Endothelial cell (in vitro differentiated cells): ENCODE results near the gene TM4SF5. TPM values are rescaled to one million over a fixed set of nuclear protein-coding genes. Genes with fewer than 3 reads are reported as not detected.

Experiments used
- DNase-seq: peaks from one replicate; pipeline ENCODE4 v3.0.0; 2021; ENCODE audit warnings: low spot score
- H3K27ac Mint-ChIP-seq: one replicate; pipeline ENCODE4 v1.8.0; 2021; ENCODE audit warnings: mixed read lengths, inconsistent platforms; ENCODE audit not compliant: unreplicated experiment
- H3K27me3 Mint-ChIP-seq: one replicate; pipeline ENCODE4 v1.8.0; 2021; ENCODE audit warnings: mild to moderate bottlenecking, moderate library complexity, mixed read lengths, inconsistent platforms; ENCODE audit not compliant: unreplicated experiment
- H3K36me3 Mint-ChIP-seq: one replicate; pipeline ENCODE4 v1.8.0; 2021; ENCODE audit warnings: mild to moderate bottlenecking, low read depth, mixed read lengths, inconsistent platforms; ENCODE audit not compliant: unreplicated experiment
- H3K4me1 Mint-ChIP-seq: one replicate; pipeline ENCODE4 v1.8.0; 2021; ENCODE audit warnings: mild to moderate bottlenecking, mixed read lengths, inconsistent platforms; ENCODE audit not compliant: unreplicated experiment
- H3K4me3 Mint-ChIP-seq: one replicate; pipeline ENCODE4 v1.8.0; 2021; ENCODE audit warnings: mild to moderate bottlenecking, mixed read lengths, inconsistent platforms; ENCODE audit not compliant: unreplicated experiment
- H3K9me3 Mint-ChIP-seq: one replicate; pipeline ENCODE4 v1.8.0; 2021; ENCODE audit warnings: mixed read lengths, inconsistent platforms; ENCODE audit not compliant: unreplicated experiment
- total RNA-seq: library from RNA; stranded (reverse); fragmentation: NEBNext Ultra II Directional; extraction: Animal tissue kit (Norgen Biotek cat#: 25700); gene quantifications from one replicate; pipeline ENCODE4 v1.2.1, GENCODE V29; 2021; ENCODE audit not compliant: unreplicated experiment
- TF ChIP-seq, protein P1 (sequence below): fragments of 200-600 bp; sonication (generic); IDR thresholded peaks from one replicate; pipeline ENCODE4 v1.5.0; 2021; ENCODE audit warnings: antibody characterized with exemption; ENCODE audit not compliant: unreplicated experiment

The TM4SF5 gene
- total RNA-seq, 1 donor from 2014 or later, result not detected

DNA sequence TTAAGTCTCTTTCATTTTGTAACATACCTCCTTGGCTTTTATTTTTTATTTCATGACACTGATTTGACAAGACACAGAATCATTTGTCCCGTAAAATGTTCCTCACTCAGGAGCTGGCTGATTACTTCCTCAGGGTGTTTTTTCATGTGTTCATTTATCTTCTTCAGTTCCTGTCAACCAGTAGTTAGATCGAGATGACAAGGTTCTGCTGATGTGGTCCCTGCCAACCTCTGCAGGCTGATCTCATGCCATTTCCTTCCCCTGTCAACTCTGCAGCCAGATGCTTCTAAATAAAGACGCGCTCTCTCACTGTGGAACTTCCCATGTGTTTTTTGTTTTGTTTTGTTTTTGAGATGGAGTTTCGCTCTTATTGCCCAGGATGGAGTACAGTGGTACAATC lies 23.8 kb upstream of the TM4SF5 start:
- Mint-ChIP-seq H3K9me3 (no peaks in the 10 kb centered on the region), H3K4me1 (peaks cover 15% of the 10 kb centered on the region), H3K4me3 (peak overlapping the region; percentile 44), H3K27me3 (peaks cover 13% of the 10 kb centered on the region), H3K36me3 (no peaks in the 10 kb centered on the region), H3K27ac (no peak overlapping the region)
- TF ChIP-seq, protein P1, sequence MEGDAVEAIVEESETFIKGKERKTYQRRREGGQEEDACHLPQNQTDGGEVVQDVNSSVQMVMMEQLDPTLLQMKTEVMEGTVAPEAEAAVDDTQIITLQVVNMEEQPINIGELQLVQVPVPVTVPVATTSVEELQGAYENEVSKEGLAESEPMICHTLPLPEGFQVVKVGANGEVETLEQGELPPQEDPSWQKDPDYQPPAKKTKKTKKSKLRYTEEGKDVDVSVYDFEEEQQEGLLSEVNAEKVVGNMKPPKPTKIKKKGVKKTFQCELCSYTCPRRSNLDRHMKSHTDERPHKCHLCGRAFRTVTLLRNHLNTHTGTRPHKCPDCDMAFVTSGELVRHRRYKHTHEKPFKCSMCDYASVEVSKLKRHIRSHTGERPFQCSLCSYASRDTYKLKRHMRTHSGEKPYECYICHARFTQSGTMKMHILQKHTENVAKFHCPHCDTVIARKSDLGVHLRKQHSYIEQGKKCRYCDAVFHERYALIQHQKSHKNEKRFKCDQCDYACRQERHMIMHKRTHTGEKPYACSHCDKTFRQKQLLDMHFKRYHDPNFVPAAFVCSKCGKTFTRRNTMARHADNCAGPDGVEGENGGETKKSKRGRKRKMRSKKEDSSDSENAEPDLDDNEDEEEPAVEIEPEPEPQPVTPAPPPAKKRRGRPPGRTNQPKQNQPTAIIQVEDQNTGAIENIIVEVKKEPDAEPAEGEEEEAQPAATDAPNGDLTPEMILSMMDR, result no peak
- DNase-seq, result no peak

DNA sequence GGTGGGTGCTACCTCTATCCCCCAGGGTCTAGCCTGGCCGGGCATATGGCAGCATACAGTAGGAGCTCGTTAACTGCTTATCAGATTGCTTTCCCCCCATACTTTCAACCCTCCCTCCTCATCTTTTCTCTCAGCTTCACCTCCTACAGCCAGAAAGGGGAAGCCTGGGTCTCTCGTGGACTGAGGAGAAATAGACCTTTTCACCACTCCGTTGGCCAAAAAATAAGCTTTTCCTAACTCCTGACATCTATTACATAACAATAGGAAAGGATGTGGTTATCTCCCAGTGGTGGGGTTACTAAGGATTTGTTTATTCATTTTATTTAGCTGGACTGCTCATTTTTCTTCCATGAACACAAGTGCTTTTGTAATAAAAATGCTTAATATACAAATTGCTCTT lies 23.0 kb upstream of the TM4SF5 start:
- Mint-ChIP-seq H3K27me3 (peaks cover 11% of the 10 kb centered on the region), H3K9me3 (no peaks in the 10 kb centered on the region), H3K27ac (peak overlapping the region; percentile 31), H3K4me3 (no peak overlapping the region), H3K4me1 (peaks cover 16% of the 10 kb centered on the region), H3K36me3 (no peaks in the 10 kb centered on the region)
- DNase-seq, result no peak
- TF ChIP-seq, protein P1, result no peak

DNA sequence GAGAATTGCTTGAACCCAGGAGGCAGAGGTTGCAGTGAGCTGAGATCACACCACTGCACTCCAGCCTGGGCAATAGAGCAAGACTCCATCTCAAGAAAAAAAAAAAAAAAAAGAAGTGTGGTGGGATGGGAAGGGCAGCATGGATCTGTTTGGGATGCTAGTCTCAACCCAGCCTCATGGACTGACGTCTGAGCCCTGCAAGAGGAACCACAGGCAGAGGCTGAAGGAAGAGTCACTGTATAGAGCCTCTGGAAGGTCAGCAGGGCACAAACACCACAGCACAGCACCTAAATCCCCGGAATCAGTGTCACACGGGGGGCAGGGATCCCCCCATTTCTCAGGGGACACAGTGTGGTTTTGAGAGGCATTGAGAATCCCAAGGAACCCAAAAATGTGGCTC lies 21.1 kb upstream of the TM4SF5 start:
- TF ChIP-seq, protein P1, result no peak

DNA sequence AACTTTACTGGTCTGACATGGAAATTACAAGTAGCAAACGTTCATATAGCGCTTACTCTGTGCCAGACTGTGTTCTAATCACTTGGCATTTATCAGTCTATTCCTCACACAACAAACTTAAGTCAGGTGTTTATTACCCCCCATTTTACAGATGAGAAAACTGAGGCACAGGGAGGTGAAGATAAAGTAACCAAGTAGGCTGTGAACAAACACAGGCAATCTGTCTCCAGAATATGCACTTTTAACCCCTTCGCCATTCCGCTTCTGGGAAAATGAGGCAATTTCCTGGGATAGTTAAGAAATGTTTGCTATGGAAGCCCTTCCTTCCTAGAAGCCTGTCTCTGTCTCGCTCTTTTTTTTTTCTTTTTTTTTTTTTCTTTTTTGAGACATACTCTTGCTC lies 19.8 kb upstream of the TM4SF5 start:
- Mint-ChIP-seq H3K4me3 (no peak overlapping the region), H3K36me3 (no peaks in the 10 kb centered on the region), H3K4me1 (peaks cover 16% of the 10 kb centered on the region), H3K27ac (no peak overlapping the region), H3K9me3 (no peaks in the 10 kb centered on the region), H3K27me3 (peaks cover 2% of the 10 kb centered on the region)
- DNase-seq, result no peak
- TF ChIP-seq, protein P1, result no peak

More for the DNA sequence above, 21.1 kb upstream of the TM4SF5 start:
- H3K9me3 Mint-ChIP-seq, result no peaks in the 10 kb centered on the region
- no peak overlapping the region for H3K27ac Mint-ChIP-seq
- DNase-seq, result no peak
- H3K36me3 Mint-ChIP-seq, result no peaks in the 10 kb centered on the region
- H3K27me3 Mint-ChIP-seq, result peaks cover 8% of the 10 kb centered on the region
- no peak overlapping the region for H3K4me3 Mint-ChIP-seq
- peaks cover 16% of the 10 kb centered on the region for H3K4me1 Mint-ChIP-seq

DNA sequence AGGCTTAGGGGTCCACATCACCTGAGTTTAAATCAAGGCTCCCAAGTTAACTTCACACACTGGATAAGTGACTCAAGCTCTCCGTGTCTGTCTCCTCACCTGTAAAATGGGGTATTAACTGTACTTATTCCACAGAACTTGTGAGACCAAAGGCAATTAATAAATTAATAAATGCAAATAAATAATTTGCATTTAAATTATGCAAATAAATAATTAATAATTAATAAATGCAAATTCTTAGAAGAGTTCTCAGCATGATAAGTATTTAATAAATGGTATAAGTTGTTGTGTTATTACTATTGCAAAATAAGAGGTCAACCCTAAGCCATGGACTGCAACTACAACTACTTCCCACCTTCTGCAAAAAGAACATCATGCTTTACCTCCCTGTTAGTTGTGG lies 18.3 kb upstream of the TM4SF5 start:
- no peak overlapping the region for H3K27ac Mint-ChIP-seq
- H3K4me1 Mint-ChIP-seq, result peaks cover 9% of the 10 kb centered on the region
- DNase-seq, result no peak
- peaks cover 2% of the 10 kb centered on the region for H3K27me3 Mint-ChIP-seq
- H3K4me3 Mint-ChIP-seq, result no peak overlapping the region
- TF ChIP-seq, protein P1, result no peak
- no peaks in the 10 kb centered on the region for H3K36me3 Mint-ChIP-seq
- H3K9me3 Mint-ChIP-seq, result no peaks in the 10 kb centered on the region
